Suprapubic skin (tissue), 4 donors: ENCODE results near the gene RAB40C.

Source experiments
- POLR2A ChIP-seq, 2 donors: fragments of 450-650 bp; IDR thresholded peaks; one replicate each; pipeline ENCODE4 v1.6.1; 2017; ENCODE audit warnings: antibody characterized with exemption in 2 of 2, mild to moderate bottlenecking in 2 of 2, moderate library complexity in 2 of 2
- POLR2AphosphoS5 ChIP-seq, 3 donors: sonication (generic); formaldehyde crosslinking; IDR thresholded peaks; one replicate each; pipeline ENCODE4 v1.6.1; 2017; ENCODE audit warnings: antibody characterized with exemption in 3 of 3
- TF ChIP-seq, protein P1 (sequence below), 2 donors: fragments of 200-600 bp in 1 of 2; fragments of 450-650 bp in 1 of 2; sonication (generic) in 1 of 2; IDR thresholded peaks; one replicate each; pipeline ENCODE4 v1.5.1; 2016 to 2019; ENCODE audit warnings: antibody characterized with exemption in 2 of 2, mild to moderate bottlenecking in 1 of 2, moderate library complexity in 1 of 2

DNA sequence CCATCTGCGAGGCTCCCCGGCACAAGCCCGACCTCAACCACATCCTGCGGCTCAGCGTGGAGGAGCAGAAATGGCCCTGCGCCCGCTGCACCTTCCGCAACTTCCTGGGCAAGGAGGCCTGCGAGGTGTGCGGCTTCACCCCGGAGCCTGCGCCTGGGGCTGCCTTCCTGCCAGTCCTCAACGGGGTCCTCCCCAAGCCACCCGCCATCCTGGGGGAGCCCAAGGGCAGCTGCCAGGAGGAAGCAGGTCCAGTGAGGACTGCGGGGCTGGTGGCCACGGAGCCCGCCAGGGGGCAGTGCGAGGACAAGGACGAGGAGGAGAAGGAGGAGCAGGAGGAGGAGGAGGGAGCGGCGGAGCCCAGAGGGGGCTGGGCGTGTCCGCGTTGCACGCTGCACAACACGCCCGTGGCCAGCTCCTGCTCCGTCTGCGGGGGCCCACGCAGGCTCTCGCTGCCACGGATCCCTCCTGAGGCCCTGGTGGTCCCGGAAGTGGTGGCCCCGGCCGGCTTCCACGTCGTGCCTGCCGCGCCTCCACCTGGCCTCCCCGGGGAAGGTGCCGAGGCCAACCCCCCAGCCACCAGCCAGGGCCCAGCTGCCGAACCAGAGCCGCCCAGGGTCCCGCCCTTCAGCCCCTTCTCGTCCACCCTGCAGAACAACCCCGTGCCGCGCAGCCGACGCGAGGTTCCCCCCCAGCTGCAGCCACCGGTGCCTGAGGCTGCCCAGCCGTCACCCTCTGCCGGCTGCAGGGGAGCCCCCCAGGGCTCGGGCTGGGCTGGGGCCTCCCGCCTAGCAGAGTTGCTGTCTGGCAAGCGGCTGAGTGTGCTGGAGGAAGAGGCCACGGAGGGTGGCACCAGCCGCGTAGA, 42.7 kb upstream of the RAB40C start:
- TF ChIP-seq POLR2A (IDR thresholded peaks at IDR 0.05): no peak
- TF ChIP-seq, protein P1, sequence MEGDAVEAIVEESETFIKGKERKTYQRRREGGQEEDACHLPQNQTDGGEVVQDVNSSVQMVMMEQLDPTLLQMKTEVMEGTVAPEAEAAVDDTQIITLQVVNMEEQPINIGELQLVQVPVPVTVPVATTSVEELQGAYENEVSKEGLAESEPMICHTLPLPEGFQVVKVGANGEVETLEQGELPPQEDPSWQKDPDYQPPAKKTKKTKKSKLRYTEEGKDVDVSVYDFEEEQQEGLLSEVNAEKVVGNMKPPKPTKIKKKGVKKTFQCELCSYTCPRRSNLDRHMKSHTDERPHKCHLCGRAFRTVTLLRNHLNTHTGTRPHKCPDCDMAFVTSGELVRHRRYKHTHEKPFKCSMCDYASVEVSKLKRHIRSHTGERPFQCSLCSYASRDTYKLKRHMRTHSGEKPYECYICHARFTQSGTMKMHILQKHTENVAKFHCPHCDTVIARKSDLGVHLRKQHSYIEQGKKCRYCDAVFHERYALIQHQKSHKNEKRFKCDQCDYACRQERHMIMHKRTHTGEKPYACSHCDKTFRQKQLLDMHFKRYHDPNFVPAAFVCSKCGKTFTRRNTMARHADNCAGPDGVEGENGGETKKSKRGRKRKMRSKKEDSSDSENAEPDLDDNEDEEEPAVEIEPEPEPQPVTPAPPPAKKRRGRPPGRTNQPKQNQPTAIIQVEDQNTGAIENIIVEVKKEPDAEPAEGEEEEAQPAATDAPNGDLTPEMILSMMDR (IDR thresholded peaks at IDR 0.05): peak; percentile 34 to 69
- no peak for TF ChIP-seq POLR2AphosphoS5 (IDR thresholded peaks at IDR 0.05)
